ENCODE measurements around the gene LYRM4.

LYRM4 gene

DNA sequence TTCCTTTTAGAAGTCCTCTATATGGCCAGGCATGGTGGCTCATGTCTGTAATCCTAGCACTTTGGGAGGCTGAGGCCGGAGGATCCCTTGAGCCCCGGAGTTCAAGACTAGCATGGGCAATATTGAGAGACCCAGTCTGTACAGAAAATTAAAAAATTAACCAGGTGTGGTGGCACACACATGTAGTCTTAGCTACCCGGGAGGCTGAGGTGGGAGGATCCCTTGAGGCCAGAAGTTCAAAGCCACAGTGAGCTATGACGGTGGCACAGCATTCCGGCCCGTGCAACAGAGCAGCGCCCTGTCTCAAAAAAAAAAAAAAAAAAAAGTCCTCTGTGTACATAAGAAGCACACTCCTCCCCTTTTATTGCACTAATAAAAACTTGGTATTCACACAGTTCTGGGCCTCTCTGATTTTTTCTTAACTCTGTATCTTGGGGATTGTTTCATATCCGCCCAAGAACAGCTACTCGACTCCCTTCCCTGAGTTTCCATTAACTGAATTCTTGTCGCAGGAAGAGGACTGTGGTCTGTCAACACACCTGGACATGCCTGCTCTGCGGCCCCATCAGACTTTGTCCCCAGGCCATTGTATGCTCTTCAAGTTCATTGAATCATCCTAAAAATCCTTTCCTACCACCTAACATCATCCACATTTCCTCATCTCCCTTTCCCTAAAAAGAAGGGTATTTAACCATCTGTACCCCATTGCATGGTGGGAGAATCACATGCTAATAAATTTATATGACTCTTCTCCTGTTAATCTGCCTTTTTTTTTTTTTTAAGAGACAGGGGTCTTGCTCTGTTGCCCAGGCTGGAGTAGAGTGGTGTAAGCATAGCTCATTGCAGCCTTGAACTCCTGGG, 201.5 kb downstream of the LYRM4 start:
- in situ Hi-C loops (cut with MboI; ENCODE audit: low sequenced_read_pairs): no loop called here
